Measurements from ENCODE around the gene ATP8B4.

- TF ChIP-seq MAX (IDR thresholded peaks at IDR 0.05) = no peak
- TF ChIP-seq EP300 (IDR thresholded peaks at IDR 0.05; ENCODE audit: borderline replicate concordance) = no peak
- TF ChIP-seq TAF1 (IDR thresholded peaks at IDR 0.05; ENCODE audit: low read depth) = no peak
- no peak for TF ChIP-seq RAD21 (IDR thresholded peaks at IDR 0.05; ENCODE audit: low read depth)
Measured at GRCh38 chr15:49988766-49989165, 130.3 kb downstream of the ATP8B4 start.

Measured in Ishikawa (cell line).